ENCODE data around the gene RPP14.

Gene RPP14

DNA sequence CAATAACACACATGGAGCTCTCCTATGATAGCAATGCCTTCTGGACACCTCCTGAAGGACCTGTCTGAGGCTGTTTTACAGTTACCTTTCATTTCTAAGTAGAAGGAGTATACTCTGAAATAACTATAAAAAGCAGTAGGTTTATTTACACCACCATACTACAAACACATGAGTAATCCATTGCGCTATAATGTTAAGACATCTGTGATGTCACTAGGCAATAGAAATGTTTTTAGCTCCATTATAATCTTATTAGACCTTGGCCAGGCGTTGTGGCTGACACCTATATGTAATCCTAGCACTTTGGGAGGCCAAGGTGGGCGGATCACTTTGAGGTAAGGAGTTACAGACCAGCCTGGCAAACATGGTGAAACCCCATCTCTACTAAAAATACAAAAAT is 51.4 kb downstream of the RPP14 start:
- no peak for ATAC-seq
- TF ChIP-seq, protein P1, sequence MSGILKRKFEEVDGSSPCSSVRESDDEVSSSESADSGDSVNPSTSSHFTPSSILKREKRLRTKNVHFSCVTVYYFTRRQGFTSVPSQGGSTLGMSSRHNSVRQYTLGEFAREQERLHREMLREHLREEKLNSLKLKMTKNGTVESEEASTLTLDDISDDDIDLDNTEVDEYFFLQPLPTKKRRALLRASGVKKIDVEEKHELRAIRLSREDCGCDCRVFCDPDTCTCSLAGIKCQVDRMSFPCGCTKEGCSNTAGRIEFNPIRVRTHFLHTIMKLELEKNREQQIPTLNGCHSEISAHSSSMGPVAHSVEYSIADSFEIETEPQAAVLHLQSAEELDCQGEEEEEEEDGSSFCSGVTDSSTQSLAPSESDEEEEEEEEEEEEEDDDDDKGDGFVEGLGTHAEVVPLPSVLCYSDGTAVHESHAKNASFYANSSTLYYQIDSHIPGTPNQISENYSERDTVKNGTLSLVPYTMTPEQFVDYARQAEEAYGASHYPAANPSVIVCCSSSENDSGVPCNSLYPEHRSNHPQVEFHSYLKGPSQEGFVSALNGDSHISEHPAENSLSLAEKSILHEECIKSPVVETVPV (CRISPR knock-in tag; IDR thresholded peaks at IDR 0.05) = no peak
- TF ChIP-seq CSDC2 (CRISPR knock-in tag; IDR thresholded peaks at IDR 0.05) = no peak
- TF ChIP-seq, protein P2, sequence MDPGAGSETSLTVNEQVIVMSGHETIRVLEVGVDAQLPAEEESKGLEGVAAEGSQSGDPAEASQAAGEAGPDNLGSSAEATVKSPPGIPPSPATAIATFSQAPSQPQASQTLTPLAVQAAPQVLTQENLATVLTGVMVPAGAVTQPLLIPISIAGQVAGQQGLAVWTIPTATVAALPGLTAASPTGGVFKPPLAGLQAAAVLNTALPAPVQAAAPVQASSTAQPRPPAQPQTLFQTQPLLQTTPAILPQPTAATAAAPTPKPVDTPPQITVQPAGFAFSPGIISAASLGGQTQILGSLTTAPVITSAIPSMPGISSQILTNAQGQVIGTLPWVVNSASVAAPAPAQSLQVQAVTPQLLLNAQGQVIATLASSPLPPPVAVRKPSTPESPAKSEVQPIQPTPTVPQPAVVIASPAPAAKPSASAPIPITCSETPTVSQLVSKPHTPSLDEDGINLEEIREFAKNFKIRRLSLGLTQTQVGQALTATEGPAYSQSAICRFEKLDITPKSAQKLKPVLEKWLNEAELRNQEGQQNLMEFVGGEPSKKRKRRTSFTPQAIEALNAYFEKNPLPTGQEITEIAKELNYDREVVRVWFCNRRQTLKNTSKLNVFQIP (CRISPR knock-in tag; IDR thresholded peaks at IDR 0.05; ENCODE audit: borderline replicate concordance, low read depth) = no peak
- no peak for TF ChIP-seq TCF4 (CRISPR knock-in tag; IDR thresholded peaks at IDR 0.05; ENCODE audit: borderline replicate concordance)
- TF ChIP-seq ARNTL (CRISPR knock-in tag; IDR thresholded peaks at IDR 0.05; ENCODE audit: borderline replicate concordance, low read depth) = no peak
- TF ChIP-seq GLIS3 (CRISPR knock-in tag; IDR thresholded peaks at IDR 0.05) = no peak
- no peak for TF ChIP-seq ZNF70 (CRISPR knock-in tag; IDR thresholded peaks at IDR 0.05)
- TF ChIP-seq ISL1 (CRISPR knock-in tag; IDR thresholded peaks at IDR 0.05) = no peak
- TF ChIP-seq RARB (CRISPR knock-in tag; IDR thresholded peaks at IDR 0.05) = no peak
- TF ChIP-seq, protein P3, sequence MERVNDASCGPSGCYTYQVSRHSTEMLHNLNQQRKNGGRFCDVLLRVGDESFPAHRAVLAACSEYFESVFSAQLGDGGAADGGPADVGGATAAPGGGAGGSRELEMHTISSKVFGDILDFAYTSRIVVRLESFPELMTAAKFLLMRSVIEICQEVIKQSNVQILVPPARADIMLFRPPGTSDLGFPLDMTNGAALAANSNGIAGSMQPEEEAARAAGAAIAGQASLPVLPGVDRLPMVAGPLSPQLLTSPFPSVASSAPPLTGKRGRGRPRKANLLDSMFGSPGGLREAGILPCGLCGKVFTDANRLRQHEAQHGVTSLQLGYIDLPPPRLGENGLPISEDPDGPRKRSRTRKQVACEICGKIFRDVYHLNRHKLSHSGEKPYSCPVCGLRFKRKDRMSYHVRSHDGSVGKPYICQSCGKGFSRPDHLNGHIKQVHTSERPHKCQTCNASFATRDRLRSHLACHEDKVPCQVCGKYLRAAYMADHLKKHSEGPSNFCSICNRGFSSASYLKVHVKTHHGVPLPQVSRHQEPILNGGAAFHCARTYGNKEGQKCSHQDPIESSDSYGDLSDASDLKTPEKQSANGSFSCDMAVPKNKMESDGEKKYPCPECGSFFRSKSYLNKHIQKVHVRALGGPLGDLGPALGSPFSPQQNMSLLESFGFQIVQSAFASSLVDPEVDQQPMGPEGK (CRISPR knock-in tag; IDR thresholded peaks at IDR 0.05; ENCODE audit: borderline replicate concordance) = no peak
- no peak for TF ChIP-seq ZNF8 (CRISPR knock-in tag; IDR thresholded peaks at IDR 0.05)
- no peak for TF ChIP-seq TOX (CRISPR knock-in tag; IDR thresholded peaks at IDR 0.05; ENCODE audit: borderline replicate concordance)
- TF ChIP-seq ZFP3 (CRISPR knock-in tag; IDR thresholded peaks at IDR 0.05) = no peak
- TF ChIP-seq ESRRG (CRISPR knock-in tag; IDR thresholded peaks at IDR 0.05) = no peak
- TF ChIP-seq, protein P4, sequence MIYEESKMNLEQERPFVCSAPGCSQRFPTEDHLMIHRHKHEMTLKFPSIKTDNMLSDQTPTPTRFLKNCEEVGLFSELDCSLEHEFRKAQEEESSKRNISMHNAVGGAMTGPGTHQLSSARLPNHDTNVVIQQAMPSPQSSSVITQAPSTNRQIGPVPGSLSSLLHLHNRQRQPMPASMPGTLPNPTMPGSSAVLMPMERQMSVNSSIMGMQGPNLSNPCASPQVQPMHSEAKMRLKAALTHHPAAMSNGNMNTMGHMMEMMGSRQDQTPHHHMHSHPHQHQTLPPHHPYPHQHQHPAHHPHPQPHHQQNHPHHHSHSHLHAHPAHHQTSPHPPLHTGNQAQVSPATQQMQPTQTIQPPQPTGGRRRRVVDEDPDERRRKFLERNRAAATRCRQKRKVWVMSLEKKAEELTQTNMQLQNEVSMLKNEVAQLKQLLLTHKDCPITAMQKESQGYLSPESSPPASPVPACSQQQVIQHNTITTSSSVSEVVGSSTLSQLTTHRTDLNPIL (CRISPR knock-in tag; IDR thresholded peaks at IDR 0.05; ENCODE audit: low read depth) = no peak
- no peak for TF ChIP-seq BACH2 (CRISPR knock-in tag; IDR thresholded peaks at IDR 0.05; ENCODE audit: borderline replicate concordance)
- TF ChIP-seq ZC3H10 (CRISPR knock-in tag; IDR thresholded peaks at IDR 0.05) = no peak

DNA sequence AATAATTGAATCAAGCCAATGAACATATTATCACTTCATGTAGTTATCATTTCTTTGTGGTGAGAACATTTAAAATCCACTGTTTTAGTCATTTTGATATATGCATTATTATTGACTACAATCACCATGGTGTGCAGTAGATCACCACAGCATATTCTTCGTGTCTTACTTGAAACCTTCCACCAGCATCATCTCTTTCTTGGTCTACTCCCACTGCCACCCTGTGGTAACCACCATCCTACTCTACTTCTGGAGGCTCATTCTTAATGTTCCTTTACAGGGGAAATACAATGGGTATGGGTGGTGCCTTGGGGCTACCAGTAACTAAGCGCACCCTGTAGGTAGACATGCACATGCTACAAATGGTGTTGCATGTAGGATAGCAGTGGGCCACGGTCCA is 52.0 kb downstream of the RPP14 start:
- no peak for ATAC-seq
- no peak for TF ChIP-seq CSDC2 (CRISPR knock-in tag; IDR thresholded peaks at IDR 0.05)
- TF ChIP-seq SNAI2 (CRISPR knock-in tag; IDR thresholded peaks at IDR 0.05) = no peak
- no peak for TF ChIP-seq PPARA (CRISPR knock-in tag; IDR thresholded peaks at IDR 0.05; ENCODE audit: borderline replicate concordance)
- TF ChIP-seq OSR1 (CRISPR knock-in tag; IDR thresholded peaks at IDR 0.05) = no peak
- no peak for TF ChIP-seq ESRRG (CRISPR knock-in tag; IDR thresholded peaks at IDR 0.05)
- TF ChIP-seq TCF4 (CRISPR knock-in tag; IDR thresholded peaks at IDR 0.05; ENCODE audit: borderline replicate concordance) = no peak
- TF ChIP-seq BACH2 (CRISPR knock-in tag; IDR thresholded peaks at IDR 0.05; ENCODE audit: borderline replicate concordance) = no peak

DNA sequence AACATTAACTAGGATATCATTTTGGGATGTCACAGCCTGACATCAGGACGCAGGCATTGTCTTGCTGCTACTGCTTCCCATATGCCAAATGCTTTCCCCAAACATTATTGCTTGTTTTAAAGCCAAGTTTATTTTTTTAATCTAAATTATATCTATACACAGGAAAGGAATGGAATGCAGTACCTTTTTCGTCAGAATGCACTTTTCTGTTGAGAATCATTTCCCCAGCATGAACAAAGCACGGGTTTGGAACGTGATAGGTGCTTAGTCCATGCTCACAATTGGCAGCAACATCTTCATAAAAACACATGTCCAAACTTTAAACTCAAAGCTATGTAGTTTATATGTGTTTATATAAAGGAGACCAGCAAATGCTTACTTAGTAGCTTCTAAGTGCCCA is 52.8 kb downstream of the RPP14 start:
- no peak for ATAC-seq
- TF ChIP-seq BACH2 (CRISPR knock-in tag; IDR thresholded peaks at IDR 0.05; ENCODE audit: borderline replicate concordance) (no peak), ZC3H10 (CRISPR knock-in tag; IDR thresholded peaks at IDR 0.05) (no peak), ARNTL (CRISPR knock-in tag; IDR thresholded peaks at IDR 0.05; ENCODE audit: borderline replicate concordance, low read depth) (no peak), TOX (CRISPR knock-in tag; IDR thresholded peaks at IDR 0.05; ENCODE audit: borderline replicate concordance) (no peak), OSR1 (CRISPR knock-in tag; IDR thresholded peaks at IDR 0.05) (no peak), ZNF565 (CRISPR knock-in tag; conservative IDR thresholded peaks at IDR 0.05; ENCODE audit: low read depth) (no peak), GLIS3 (CRISPR knock-in tag; IDR thresholded peaks at IDR 0.05) (no peak), PPARA (CRISPR knock-in tag; IDR thresholded peaks at IDR 0.05; ENCODE audit: borderline replicate concordance) (no peak), ZNF70 (CRISPR knock-in tag; IDR thresholded peaks at IDR 0.05) (no peak), ZFP3 (CRISPR knock-in tag; IDR thresholded peaks at IDR 0.05) (no peak)
- TF ChIP-seq, protein P1 (CRISPR knock-in tag; IDR thresholded peaks at IDR 0.05) = no peak
- TF ChIP-seq, protein P4 (CRISPR knock-in tag; IDR thresholded peaks at IDR 0.05; ENCODE audit: low read depth) = no peak
- TF ChIP-seq, protein P5, sequence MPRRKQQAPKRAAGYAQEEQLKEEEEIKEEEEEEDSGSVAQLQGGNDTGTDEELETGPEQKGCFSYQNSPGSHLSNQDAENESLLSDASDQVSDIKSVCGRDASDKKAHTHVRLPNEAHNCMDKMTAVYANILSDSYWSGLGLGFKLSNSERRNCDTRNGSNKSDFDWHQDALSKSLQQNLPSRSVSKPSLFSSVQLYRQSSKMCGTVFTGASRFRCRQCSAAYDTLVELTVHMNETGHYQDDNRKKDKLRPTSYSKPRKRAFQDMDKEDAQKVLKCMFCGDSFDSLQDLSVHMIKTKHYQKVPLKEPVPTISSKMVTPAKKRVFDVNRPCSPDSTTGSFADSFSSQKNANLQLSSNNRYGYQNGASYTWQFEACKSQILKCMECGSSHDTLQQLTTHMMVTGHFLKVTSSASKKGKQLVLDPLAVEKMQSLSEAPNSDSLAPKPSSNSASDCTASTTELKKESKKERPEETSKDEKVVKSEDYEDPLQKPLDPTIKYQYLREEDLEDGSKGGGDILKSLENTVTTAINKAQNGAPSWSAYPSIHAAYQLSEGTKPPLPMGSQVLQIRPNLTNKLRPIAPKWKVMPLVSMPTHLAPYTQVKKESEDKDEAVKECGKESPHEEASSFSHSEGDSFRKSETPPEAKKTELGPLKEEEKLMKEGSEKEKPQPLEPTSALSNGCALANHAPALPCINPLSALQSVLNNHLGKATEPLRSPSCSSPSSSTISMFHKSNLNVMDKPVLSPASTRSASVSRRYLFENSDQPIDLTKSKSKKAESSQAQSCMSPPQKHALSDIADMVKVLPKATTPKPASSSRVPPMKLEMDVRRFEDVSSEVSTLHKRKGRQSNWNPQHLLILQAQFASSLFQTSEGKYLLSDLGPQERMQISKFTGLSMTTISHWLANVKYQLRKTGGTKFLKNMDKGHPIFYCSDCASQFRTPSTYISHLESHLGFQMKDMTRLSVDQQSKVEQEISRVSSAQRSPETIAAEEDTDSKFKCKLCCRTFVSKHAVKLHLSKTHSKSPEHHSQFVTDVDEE (CRISPR knock-in tag; IDR thresholded peaks at IDR 0.05) = no peak

Measured in SK-N-SH treated with all-trans-retinoic acid at 6 μM for 48 hours (cell line).